Measurements from ENCODE around the gene NEIL1. TPM values are rescaled to one million over a fixed set of nuclear protein-coding genes. Genes with fewer than 3 reads are reported as not detected.
A peak's percentile ranks its signal among the peaks of the same experiment; 100 is the strongest.

NEIL1 gene
- total and polyA plus RNA-seq, 2 donors (not counting 3 experiments of a cell fraction or from before 2014, with no cell fraction given) = 29.5 TPM

DNA sequence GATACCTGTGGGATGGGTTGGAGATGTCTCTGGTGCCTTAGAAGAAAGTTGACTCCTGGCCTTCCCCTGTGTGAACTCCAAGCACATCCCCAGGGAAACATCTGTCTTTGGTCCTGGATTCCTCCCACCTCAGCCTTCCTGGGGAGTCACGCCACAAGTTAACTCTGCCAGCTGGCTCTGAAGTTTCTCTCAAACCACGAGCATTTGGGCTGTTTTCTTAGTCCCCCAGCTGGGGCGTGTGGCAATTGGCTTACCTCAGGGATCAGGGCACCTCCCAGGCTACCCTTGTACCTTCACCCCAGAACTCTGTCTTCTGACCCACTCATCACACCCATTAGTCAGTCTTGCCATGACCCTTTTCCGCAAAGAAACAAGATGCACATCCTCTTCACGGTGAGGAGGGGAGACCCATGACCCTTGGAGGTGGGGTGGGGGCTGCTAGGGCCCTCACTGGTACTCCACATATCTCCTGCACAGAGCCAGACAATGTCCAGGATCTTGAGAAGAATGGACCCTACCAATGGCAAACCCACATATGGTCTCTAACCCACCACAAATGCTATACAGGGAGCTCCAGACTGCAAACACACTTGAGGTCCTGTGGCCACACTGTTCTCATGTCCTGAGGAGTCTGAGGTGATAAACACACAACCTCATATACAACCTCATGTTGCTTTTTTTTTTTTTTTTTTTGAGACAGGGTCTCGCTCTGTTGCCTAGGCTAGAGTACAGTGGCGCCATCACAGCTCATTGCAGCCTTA lies 3.9 kb downstream of the NEIL1 start:
- dilution Hi-C loops (cut with MboI; ENCODE audit: extremely low pct_ligation_motif_present, low sequenced_read_pairs) = no loop called here
- H3K9ac ChIP-seq (replicated peaks; ENCODE audit: extremely low read depth, insufficient read depth, low read length) = no peak overlapping the region
- no peaks in the 10 kb centered on the region for H3K9me3 ChIP-seq (replicated peaks; ENCODE audit: control insufficient read depth, insufficient read depth, low read length)
- peak; percentile 60 for TF ChIP-seq POLR2A (IDR thresholded peaks at IDR 0.05; ENCODE audit: low read depth, low read length)
- no peak for TF ChIP-seq POLR2AphosphoS5 (IDR thresholded peaks at IDR 0.05; ENCODE audit: insufficient read depth, low read depth, low read length)
- peaks cover 0 to 3% of the 10 kb centered on the region in 2 experiments for H3K36me3 ChIP-seq (ENCODE audit: control insufficient read depth in 2 of 2, extremely low read depth in 1 of 2, insufficient read depth in 2 of 2, low read length in 2 of 2)
- CTCF ChIA-PET = no interaction called here
- H3K4me1 ChIP-seq (ENCODE audit: control insufficient read depth, extremely low read depth, insufficient read depth, low read length) = peaks cover 7% of the 10 kb centered on the region
- POLR2A ChIA-PET = no interaction called here
- H3K9me1 ChIP-seq (replicated peaks; ENCODE audit: control insufficient read depth, extremely low read depth, insufficient read depth, low read length) = no peaks in the 10 kb centered on the region
- no peaks in the 10 kb centered on the region for H3K27me3 ChIP-seq (ENCODE audit: control insufficient read depth in 2 of 2, insufficient read depth in 2 of 2, low read length in 2 of 2)
- intact Hi-C loops (cut with micrococcal nuclease) = no loop called here
- no peak for DNase-seq (ENCODE audit: low read depth, low spot score)
- no peaks in the 10 kb centered on the region for H4K20me1 ChIP-seq (replicated peaks; ENCODE audit: control insufficient read depth, extremely low read depth, insufficient read depth, low read length)
- no peak for FAIRE-seq
- no peaks in the 10 kb centered on the region for H3K79me2 ChIP-seq (ENCODE audit: control insufficient read depth, insufficient read depth, low read length)
- no peak overlapping the region for H2AFZ ChIP-seq (ENCODE audit: low read depth, low read length)
- no peak overlapping the region for H3K4me3 ChIP-seq (replicated peaks in 1 of 3; ENCODE audit: insufficient read depth in 1 of 3, low read depth in 1 of 3, low read length in 3 of 3)
- no peak overlapping the region for H3K27ac ChIP-seq (ENCODE audit: insufficient read depth, low read depth, low read length)
- no TSS peak for BruUV-seq (replicated peaks)
- H3K4me2 ChIP-seq (ENCODE audit: insufficient read depth, low read length) = no peak overlapping the region

DNA sequence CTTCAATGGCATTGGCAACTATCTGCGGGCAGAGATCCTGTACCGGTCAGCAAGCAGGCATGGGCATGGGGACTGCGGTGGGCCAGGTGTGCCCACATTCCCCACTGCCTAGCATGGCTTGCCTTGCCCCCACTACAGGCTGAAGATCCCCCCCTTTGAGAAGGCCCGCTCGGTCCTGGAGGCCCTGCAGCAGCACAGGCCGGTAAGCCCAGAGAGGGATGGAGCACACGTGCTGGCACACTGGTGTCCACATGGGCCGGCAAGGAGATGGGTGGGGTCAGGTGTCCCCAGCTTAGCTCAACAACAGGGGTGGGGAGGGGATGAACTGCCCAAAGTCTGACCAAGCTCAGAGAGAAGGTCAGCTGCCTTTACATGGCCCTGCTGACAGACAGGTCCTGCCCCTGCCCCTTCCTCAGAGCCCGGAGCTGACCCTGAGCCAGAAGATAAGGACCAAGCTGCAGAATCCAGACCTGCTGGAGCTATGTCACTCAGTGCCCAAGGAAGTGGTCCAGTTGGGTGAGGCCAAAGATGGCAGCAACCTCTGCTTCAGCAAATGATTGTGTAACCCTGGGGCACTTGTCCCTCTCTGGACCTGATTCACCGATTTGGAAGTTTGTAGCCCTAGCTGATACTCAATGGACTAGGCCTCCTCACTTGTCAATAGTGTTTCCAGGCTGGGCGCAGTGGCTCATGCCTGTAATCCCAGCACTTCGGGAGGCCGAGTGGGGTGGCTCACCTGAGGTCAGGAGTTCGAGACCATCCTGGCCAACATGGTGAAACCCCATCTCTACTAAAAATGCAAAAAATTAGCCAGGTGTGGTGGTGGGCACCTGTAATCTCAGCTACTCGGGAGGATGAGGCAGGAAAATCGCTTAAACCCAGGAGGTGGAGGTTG lies 5.6 kb downstream of the NEIL1 start:
- no peak overlapping the region for H3K4me3 ChIP-seq (replicated peaks in 1 of 3; ENCODE audit: insufficient read depth in 1 of 3, low read depth in 1 of 3, low read length in 3 of 3)
- peaks cover 4% of the 10 kb centered on the region for H3K4me1 ChIP-seq (ENCODE audit: control insufficient read depth, extremely low read depth, insufficient read depth, low read length)
- DNase-seq (ENCODE audit: low read depth, low spot score) (no peak), FAIRE-seq (no peak)
- peaks cover 4 to 12% of the 10 kb centered on the region in 2 experiments for H3K36me3 ChIP-seq (ENCODE audit: control insufficient read depth in 2 of 2, extremely low read depth in 1 of 2, insufficient read depth in 2 of 2, low read length in 2 of 2)
- H2AFZ ChIP-seq (ENCODE audit: low read depth, low read length) = no peak overlapping the region
- no peaks in the 10 kb centered on the region for H3K79me2 ChIP-seq (ENCODE audit: control insufficient read depth, insufficient read depth, low read length)
- TF ChIP-seq, protein P1, sequence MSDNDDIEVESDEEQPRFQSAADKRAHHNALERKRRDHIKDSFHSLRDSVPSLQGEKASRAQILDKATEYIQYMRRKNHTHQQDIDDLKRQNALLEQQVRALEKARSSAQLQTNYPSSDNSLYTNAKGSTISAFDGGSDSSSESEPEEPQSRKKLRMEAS (IDR thresholded peaks at IDR 0.05; ENCODE audit: insufficient read depth, insufficient read length) = no peak
- TF ChIP-seq GATA2 (IDR thresholded peaks at IDR 0.05; ENCODE audit: insufficient read depth, insufficient read length, low read depth, low read length) (no peak), EZH2 (IDR thresholded peaks at IDR 0.05; ENCODE audit: borderline replicate concordance, low read depth, low read length, severe bottlenecking) (no peak), MYC (IDR thresholded peaks at IDR 0.05; ENCODE audit: low read depth, low read length) (no peak), FOS (IDR thresholded peaks at IDR 0.05; ENCODE audit: borderline replicate concordance, insufficient read depth, low read length) (no peak)
- H3K4me2 ChIP-seq (ENCODE audit: insufficient read depth, low read length) = no peak overlapping the region
- no peak overlapping the region for H3K9ac ChIP-seq (replicated peaks; ENCODE audit: extremely low read depth, insufficient read depth, low read length)
- ChIA-PET POLR2A (no interaction called here), CTCF (interaction anchor here (3.0 kb wide), 1 partner anchor 15 kb away, joined by 12 read pairs; the partner anchor contains the start of gene MAN2C1)
- H3K27me3 ChIP-seq (ENCODE audit: control insufficient read depth in 2 of 2, insufficient read depth in 2 of 2, low read length in 2 of 2) = no peaks in the 10 kb centered on the region
- intact Hi-C loops (cut with micrococcal nuclease) = no loop called here
- H3K9me1 ChIP-seq (replicated peaks; ENCODE audit: control insufficient read depth, extremely low read depth, insufficient read depth, low read length) = no peaks in the 10 kb centered on the region
- no peaks in the 10 kb centered on the region for H3K9me3 ChIP-seq (replicated peaks; ENCODE audit: control insufficient read depth, insufficient read depth, low read length)
- no peaks in the 10 kb centered on the region for H4K20me1 ChIP-seq (replicated peaks; ENCODE audit: control insufficient read depth, extremely low read depth, insufficient read depth, low read length)
- no TSS peak for BruUV-seq (replicated peaks)
- dilution Hi-C loops (cut with MboI; ENCODE audit: extremely low pct_ligation_motif_present, low sequenced_read_pairs) = no loop called here
- H3K27ac ChIP-seq (ENCODE audit: insufficient read depth, low read depth, low read length) = no peak overlapping the region

Measured in endothelial cell of umbilical vein (primary cell).